ENCODE data around the gene HBD.

Gene HBD

DNA sequence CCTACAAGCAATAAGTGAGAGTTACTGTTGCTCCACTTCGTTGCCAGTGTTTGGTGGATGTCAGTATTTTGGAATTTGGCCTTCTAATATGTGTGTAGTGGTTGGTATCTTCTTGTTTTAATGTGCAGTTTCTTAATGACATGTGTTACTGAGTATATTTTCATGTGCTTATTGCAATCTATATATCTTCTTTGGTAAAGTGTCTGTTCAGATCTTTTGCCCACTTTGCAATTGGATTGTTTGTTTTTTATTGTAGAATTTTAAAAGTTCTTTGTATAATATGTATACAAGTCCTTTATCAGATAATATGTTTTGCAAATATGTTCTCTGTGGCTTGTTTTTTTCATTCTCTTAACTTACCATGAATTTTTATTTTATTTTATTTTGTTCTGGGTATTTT is 41.5 kb downstream of the HBD start:
- DNase-seq (ENCODE audit: low read depth in 1 of 2, low spot score in 1 of 2): no peak

DNA sequence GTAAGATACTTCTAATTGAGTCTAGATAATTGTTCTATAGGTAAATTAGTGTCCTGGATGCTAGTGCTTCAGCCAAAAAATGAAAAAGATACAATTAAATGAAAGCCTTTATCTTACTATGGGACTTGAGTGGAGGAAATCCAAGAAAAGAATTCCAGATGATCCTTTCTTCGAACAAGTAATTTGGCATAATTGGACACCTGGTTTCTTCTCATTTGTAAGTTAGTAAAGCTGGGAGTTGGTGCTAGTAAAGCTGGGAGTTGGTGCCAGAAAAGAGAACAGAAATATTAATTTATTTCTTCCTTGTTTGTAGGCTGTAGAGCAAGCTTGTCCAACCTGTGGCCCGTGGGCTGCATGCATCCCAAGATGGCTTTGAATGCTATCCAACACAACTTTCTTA is 46.1 kb downstream of the HBD start:
- DNase-seq (ENCODE audit: low read depth in 1 of 2, low spot score in 1 of 2): no peak

All from activated T-helper 1 cell treated with anti-CD3 and anti-CD28 coated beads, Interleukin-2, amount 50 U/mL, for 16 hours (primary cell).